ENCODE results near the gene SLC6A18. TPM values are rescaled to one million over a fixed set of nuclear protein-coding genes. Genes with fewer than 3 reads are reported as not detected.

Gene SLC6A18
- total and polyA plus RNA-seq, 9 donors, result not detected

DNA sequence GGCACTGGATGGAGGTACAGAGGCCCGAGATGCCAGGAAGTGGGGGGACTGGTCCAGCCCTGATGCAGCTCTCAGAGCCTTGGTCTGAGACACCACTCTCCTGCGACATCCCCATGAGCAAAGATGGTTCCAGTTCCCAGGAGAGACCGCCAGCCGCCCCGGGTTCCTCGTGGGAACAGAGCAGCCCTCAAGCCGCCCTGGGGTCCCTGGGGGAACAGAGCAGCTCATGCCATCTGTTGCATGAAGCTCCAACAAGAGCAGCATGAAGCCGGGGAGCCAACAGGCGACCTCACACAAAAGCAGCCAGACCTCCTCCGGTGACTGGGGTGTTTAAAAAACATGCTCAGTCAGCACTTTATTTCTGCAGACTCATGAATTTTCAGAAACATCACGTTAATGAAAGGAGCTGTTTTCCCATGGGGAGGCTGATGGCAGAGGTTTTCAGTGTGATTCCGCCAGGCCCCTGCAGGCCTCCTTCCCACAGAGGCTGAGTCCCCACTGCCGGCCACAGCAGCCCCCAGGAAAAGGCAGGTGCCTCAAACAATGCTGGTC lies 6.2 kb downstream of the SLC6A18 start:
- Histone ChIP-seq H3K9me3 (replicated peaks; ENCODE audit: control insufficient read depth, low read depth, low read length) (peaks cover 9% of the 10 kb centered on the region), H3K27ac (ENCODE audit: low read length) (no peak overlapping the region), H3K27me3 (ENCODE audit: control insufficient read depth, insufficient read depth, low read length) (peaks cover 41% of the 10 kb centered on the region), H3K36me3 (ENCODE audit: control insufficient read depth, insufficient read depth, low read length) (no peaks in the 10 kb centered on the region), H3K4me1 (ENCODE audit: control insufficient read depth, insufficient read depth, low read length) (peaks cover 15% of the 10 kb centered on the region), H3K4me3 (ENCODE audit: low read length) (no peak overlapping the region)
- no peak for DNase-seq
- WGBS (ENCODE audit: insufficient coverage), result 64% methylated on average over 11 of the region's 13 CpGs

DNA sequence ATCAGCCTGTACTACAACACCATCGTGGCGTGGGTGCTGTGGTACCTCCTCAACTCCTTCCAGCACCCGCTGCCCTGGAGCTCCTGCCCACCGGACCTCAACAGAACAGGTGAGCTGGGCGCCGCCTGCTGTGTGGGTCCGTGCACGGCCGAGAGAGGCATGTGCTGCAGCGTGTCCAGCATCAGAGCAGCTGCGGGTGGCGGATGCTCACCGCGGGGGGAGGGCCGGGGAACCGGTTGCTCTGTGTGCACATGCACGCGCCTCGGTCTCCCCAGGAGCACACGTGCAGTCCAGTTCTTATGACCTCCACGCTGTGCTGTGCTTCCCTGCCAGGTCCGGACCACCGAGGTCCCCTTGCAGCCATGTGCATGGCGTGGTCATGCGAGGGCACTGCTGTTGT lies 7.6 kb downstream of the SLC6A18 start:
- WGBS (ENCODE audit: insufficient coverage), result 87% methylated on average over 25 of the region's 25 CpGs
- peaks cover 9% of the 10 kb centered on the region for H3K9me3 ChIP-seq (replicated peaks; ENCODE audit: control insufficient read depth, low read depth, low read length)
- H3K4me1 ChIP-seq (ENCODE audit: control insufficient read depth, insufficient read depth, low read length), result peaks cover 10% of the 10 kb centered on the region
- peaks cover 41% of the 10 kb centered on the region for H3K27me3 ChIP-seq (ENCODE audit: control insufficient read depth, insufficient read depth, low read length)
- no peaks in the 10 kb centered on the region for H3K36me3 ChIP-seq (ENCODE audit: control insufficient read depth, insufficient read depth, low read length)
- H3K27ac ChIP-seq (ENCODE audit: low read length), result no peak overlapping the region
- no peak overlapping the region for H3K4me3 ChIP-seq (ENCODE audit: low read length)
- no peak for DNase-seq

DNA sequence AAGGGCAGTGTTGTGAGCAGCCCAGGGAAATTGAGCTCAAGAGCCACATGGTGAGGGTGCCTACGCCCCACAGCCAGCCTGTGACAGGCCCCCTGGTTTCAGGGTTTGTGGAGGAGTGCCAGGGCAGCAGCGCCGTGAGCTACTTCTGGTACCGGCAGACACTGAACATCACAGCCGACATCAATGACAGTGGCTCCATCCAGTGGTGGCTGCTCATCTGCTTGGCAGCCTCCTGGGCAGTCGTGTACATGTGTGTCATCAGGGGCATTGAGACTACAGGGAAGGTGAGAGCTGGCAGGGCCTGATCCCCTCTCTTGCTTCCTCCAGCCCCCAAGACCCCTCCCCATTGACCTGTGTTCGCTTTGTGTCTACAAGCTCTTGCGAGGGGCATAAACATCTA lies 10.2 kb downstream of the SLC6A18 start:
- H3K9me3 ChIP-seq (replicated peaks; ENCODE audit: control insufficient read depth, low read depth, low read length), result peaks cover 9% of the 10 kb centered on the region
- DNase-seq, result no peak
- WGBS (ENCODE audit: insufficient coverage), result 75% methylated on average over 7 of the region's 8 CpGs
- H3K4me1 ChIP-seq (ENCODE audit: control insufficient read depth, insufficient read depth, low read length), result no peaks in the 10 kb centered on the region
- H3K27ac ChIP-seq (ENCODE audit: low read length), result no peak overlapping the region
- no peaks in the 10 kb centered on the region for H3K36me3 ChIP-seq (ENCODE audit: control insufficient read depth, insufficient read depth, low read length)
- peaks cover 27% of the 10 kb centered on the region for H3K27me3 ChIP-seq (ENCODE audit: control insufficient read depth, insufficient read depth, low read length)
- no peak overlapping the region for H3K4me3 ChIP-seq (ENCODE audit: low read length)

DNA sequence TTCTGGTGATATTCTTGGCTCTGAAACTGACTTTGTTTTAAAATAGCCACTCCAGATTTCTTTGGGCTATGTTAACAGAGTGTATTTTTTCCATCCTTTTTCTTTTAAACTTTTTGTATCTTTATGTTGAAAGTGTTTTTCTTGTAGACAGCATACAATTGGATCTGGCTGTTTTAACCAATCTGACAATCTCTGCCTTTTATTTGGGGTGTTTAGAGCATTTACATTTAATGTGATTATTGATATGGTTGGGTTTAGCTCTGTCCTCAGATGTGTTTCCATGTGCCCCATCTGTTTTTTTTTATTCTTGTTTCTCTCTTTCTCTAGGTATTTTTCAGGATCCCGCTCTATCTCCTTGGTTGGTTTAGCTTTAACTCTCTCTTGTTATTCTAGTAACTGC lies 10.7 kb downstream of the SLC6A18 start:
- DNase-seq, result no peak
- H3K27ac ChIP-seq (ENCODE audit: low read length), result no peak overlapping the region
- peaks cover 29% of the 10 kb centered on the region for H3K27me3 ChIP-seq (ENCODE audit: control insufficient read depth, insufficient read depth, low read length)
- WGBS (ENCODE audit: insufficient coverage), result no CpG with 5 or more reads among the region's 1 CpG
- no peaks in the 10 kb centered on the region for H3K4me1 ChIP-seq (ENCODE audit: control insufficient read depth, insufficient read depth, low read length)
- no peak overlapping the region for H3K4me3 ChIP-seq (ENCODE audit: low read length)
- H3K36me3 ChIP-seq (ENCODE audit: control insufficient read depth, insufficient read depth, low read length), result no peaks in the 10 kb centered on the region
- H3K9me3 ChIP-seq (replicated peaks; ENCODE audit: control insufficient read depth, low read depth, low read length), result peaks cover 9% of the 10 kb centered on the region

DNA sequence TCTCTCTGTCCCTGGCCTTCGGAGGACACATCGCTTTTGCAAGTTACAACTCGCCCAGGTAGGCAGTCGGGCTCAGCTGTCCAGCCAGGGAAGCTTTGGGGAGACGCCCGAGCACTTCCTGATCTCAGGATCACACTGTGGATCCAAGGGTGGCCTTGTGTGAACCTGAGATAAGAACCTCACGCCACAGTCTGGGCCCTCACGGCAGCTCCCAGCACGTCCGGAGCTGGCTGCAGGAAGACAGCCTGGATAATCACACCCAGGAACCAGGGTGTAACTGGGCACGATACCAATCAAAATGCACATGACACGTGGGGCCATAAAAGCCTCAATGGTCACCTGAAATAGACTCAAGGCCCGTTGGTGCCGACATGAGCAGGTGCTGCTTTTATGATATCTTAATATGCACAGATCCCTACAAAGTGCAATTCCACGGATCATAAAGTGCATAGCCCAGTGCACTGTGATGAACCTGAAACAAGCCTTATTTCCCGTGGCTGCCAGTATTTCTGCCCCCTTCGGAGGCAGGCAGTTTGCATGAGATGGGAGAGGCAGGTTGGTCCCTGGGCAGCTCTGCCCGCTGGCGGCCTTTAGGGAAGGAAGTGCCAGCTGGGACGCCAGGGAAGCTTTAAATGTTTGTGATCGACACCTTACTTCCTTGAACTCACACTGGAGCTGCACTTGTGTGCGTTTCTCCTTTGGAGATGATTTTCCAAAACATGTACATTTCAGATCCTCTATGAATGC lies 14.5 kb downstream of the SLC6A18 start:
- Histone ChIP-seq H3K27me3 (ENCODE audit: control insufficient read depth, insufficient read depth, low read length) (peaks cover 27% of the 10 kb centered on the region), H3K9me3 (replicated peaks; ENCODE audit: control insufficient read depth, low read depth, low read length) (peaks cover 9% of the 10 kb centered on the region), H3K4me3 (ENCODE audit: low read length) (no peak overlapping the region), H3K4me1 (ENCODE audit: control insufficient read depth, insufficient read depth, low read length) (no peaks in the 10 kb centered on the region), H3K36me3 (ENCODE audit: control insufficient read depth, insufficient read depth, low read length) (no peaks in the 10 kb centered on the region), H3K27ac (ENCODE audit: low read length) (no peak overlapping the region)
- WGBS (ENCODE audit: insufficient coverage), result 71% methylated on average over 21 of the region's 22 CpGs
- no peak for DNase-seq

DNA sequence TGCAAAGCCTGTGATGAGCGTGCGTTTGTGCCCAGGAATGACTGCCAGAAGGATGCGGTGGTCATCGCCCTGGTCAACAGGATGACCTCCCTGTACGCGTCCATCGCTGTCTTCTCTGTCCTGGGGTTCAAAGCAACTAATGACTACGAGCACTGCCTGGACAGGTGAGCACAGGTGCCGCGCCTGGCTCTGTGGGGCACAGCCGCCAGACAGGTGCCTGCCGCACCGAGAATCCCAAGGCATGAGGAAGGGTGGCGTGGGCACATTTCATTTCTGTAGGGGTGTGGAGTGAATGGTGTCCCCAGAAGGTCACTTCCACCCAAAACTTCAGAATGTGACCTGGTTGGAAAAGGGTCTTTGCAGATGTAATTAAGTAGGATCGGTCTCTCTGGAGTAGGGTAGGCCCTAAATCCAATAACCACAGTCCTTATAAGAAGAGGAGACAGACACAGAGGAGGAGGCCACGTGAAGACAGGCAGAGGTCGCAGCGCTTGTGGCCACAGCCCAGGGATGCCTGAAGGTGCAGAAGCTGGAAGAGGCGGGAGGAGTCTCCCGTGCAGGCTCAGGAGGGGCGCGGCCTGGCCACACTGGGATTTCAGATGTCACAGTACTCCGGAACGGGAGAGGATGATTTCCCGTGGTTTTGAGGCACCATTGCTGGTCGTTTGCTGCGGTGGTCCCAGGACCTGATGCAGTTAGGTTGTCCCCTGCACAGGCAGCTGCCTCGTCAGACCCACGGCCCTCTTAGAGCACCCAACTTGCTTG lies 15.5 kb downstream of the SLC6A18 start:
- no peak for DNase-seq
- Histone ChIP-seq H3K27ac (ENCODE audit: low read length) (no peak overlapping the region), H3K27me3 (ENCODE audit: control insufficient read depth, insufficient read depth, low read length) (peaks cover 35% of the 10 kb centered on the region), H3K4me3 (ENCODE audit: low read length) (no peak overlapping the region), H3K4me1 (ENCODE audit: control insufficient read depth, insufficient read depth, low read length) (no peaks in the 10 kb centered on the region), H3K9me3 (replicated peaks; ENCODE audit: control insufficient read depth, low read depth, low read length) (peaks cover 4% of the 10 kb centered on the region), H3K36me3 (ENCODE audit: control insufficient read depth, insufficient read depth, low read length) (no peaks in the 10 kb centered on the region)
- 83% methylated on average over 27 of the region's 29 CpGs for WGBS (ENCODE audit: insufficient coverage)

DNA sequence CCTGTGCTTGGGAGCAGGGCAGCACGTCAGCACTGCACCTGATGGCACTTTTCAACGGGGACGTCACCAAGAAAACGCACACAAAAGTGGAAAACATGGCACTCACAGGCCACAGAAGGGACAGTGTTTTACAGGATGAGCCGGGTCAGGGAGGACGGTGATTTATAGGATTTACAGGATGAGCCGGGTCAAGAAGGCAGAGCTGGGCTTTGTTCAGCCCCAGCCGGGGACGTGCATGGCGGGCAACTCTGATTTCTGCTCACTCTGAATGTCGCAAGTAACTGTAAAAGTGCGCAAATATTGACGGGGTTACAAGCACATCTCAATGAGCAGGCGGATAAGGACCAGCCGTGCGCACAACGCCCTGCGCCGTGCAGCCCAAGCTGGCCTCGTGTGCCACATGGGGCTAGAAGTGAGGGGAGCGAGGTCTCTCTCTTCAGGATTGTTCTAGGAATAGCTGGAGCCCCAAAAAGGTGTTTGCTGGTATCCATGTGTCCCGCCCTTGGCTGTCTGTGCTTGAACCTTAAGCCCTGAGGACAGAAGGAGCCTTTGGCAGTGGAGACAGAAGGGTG lies 16.4 kb downstream of the SLC6A18 start:
- Histone ChIP-seq H3K4me3 (ENCODE audit: low read length) (no peak overlapping the region), H3K4me1 (ENCODE audit: control insufficient read depth, insufficient read depth, low read length) (no peaks in the 10 kb centered on the region), H3K36me3 (ENCODE audit: control insufficient read depth, insufficient read depth, low read length) (no peaks in the 10 kb centered on the region), H3K9me3 (replicated peaks; ENCODE audit: control insufficient read depth, low read depth, low read length) (no peaks in the 10 kb centered on the region), H3K27me3 (ENCODE audit: control insufficient read depth, insufficient read depth, low read length) (peaks cover 44% of the 10 kb centered on the region), H3K27ac (ENCODE audit: low read length) (no peak overlapping the region)
- no peak for DNase-seq
- WGBS (ENCODE audit: insufficient coverage), result 83% methylated on average over 21 of the region's 22 CpGs

DNA sequence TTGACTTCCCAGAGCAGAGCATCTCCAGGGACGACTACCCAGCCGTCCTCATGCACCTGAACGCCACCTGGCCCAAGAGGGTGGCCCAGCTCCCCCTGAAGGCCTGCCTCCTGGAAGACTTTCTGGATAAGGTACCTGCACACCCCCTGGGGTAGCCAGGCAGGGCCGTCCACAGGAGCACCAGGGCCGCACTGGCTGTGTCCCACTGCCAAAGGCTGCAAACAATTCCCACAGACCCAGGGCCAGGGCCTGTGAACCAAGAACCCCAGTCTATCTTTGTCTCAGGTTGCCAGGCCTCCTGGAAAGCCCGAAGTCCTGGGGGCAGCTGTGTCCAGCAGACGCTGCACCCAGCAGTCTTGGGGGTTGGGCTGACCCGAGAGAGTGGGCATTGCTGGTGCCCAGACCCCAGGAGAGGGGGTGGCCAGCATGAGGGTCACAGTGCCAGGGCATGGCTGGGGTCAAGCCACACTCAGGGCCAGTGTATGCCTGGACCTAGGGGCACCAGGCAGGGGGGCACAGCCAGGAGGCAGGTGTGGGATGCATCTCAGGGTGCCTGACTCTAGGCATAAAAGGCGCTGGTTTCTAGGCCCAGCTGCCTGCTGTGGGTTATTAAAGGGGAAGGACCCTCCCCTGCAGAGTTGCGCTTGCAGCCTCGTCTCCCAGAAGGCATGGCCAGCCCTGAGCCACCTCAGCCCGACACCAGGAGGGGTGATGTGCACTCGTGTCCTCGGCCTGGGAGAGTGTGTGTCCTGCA lies 17.7 kb downstream of the SLC6A18 start:
- Histone ChIP-seq H3K36me3 (ENCODE audit: control insufficient read depth, insufficient read depth, low read length) (no peaks in the 10 kb centered on the region), H3K4me1 (ENCODE audit: control insufficient read depth, insufficient read depth, low read length) (no peaks in the 10 kb centered on the region), H3K27me3 (ENCODE audit: control insufficient read depth, insufficient read depth, low read length) (peaks cover 56% of the 10 kb centered on the region), H3K27ac (ENCODE audit: low read length) (no peak overlapping the region), H3K9me3 (replicated peaks; ENCODE audit: control insufficient read depth, low read depth, low read length) (no peaks in the 10 kb centered on the region), H3K4me3 (ENCODE audit: low read length) (no peak overlapping the region)
- no peak for DNase-seq
- 68% methylated on average over 14 of the region's 14 CpGs for WGBS (ENCODE audit: insufficient coverage)

DNA sequence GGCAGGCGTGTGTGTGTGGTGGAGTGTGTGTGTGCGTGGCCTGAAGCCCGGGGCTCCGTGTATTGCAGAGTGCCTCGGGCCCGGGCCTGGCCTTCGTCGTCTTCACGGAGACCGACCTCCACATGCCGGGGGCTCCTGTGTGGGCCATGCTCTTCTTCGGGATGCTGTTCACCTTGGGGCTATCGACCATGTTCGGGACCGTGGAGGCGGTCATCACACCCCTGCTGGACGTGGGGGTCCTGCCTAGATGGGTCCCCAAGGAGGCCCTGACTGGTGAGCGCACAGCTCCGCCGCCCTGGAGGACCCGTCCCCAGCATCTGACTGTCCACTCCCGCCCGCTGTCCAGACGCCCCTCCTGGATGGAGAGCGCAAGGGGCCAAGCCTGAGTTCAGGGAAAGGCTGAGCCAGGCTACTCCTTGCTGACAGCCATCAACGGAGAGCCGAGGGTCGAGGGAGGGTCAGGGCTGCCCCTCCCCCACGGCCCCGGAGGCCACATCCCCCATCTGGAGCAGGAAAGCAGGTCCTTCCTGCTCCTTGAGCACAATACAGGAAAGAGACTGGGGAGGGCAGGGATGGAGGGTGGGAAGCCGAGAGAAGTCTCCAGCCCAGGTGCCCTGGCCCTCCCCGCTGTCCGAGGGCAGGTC lies 18.4 kb downstream of the SLC6A18 start:
- Histone ChIP-seq H3K9me3 (replicated peaks; ENCODE audit: control insufficient read depth, low read depth, low read length) (no peaks in the 10 kb centered on the region), H3K27ac (ENCODE audit: low read length) (no peak overlapping the region), H3K4me1 (ENCODE audit: control insufficient read depth, insufficient read depth, low read length) (no peaks in the 10 kb centered on the region), H3K4me3 (ENCODE audit: low read length) (no peak overlapping the region), H3K27me3 (ENCODE audit: control insufficient read depth, insufficient read depth, low read length) (peaks cover 61% of the 10 kb centered on the region), H3K36me3 (ENCODE audit: control insufficient read depth, insufficient read depth, low read length) (no peaks in the 10 kb centered on the region)
- WGBS (ENCODE audit: insufficient coverage), result 39% methylated on average over 28 of the region's 33 CpGs
- no peak for DNase-seq

All from muscle of leg (tissue), 11 donors.